Common myeloid progenitor, CD34-positive (primary cell): ENCODE results near the gene NUB1.

Experiments
- CTCF ChIA-PET: fragments of 350-600 bp; sonication (Branson Sonifier 250); formaldehyde crosslinking; loops from one replicate; lab custom pipeline; 2021; ENCODE audit warnings: antibody characterized with exemption; lab: Charles Lee
- POLR2A ChIA-PET: fragments of 350-600 bp; sonication (Branson Sonifier 250); formaldehyde crosslinking; loops from one replicate; lab custom pipeline; 2021; ENCODE audit warnings: antibody characterized with exemption; lab: Charles Lee
- DNase-seq, 3 donors: peaks; one replicate each; pipeline versions ENCODE4 v3.0.0 to v3.0.0-alpha.2; 2013
- H3K27ac ChIP-seq, 2 experiments: 1 replicate in 1 of 2; 2 replicates in 1 of 2; pipeline ENCODE4 v1.7.0; 2013; ENCODE audit warnings: inconsistent platforms in 2 of 2, low read length in 2 of 2, mild to moderate bottlenecking in 2 of 2, low read depth in 1 of 2, moderate library complexity in 1 of 2; ENCODE audit not compliant: severe bottlenecking in 2 of 2, insufficient read depth in 1 of 2, poor library complexity in 1 of 2
- H3K27me3 ChIP-seq, 5 experiments: replicated peaks in 2 of 5; 1 replicate in 3 of 5; 2 replicates in 2 of 5; pipeline versions ENCODE4 v1.6.1 to v1.7.0; 2013; ENCODE audit warnings: low read length in 4 of 5, mild to moderate bottlenecking in 2 of 5, moderate library complexity in 2 of 5, inconsistent platforms in 1 of 5; ENCODE audit not compliant: insufficient read depth in 5 of 5, control insufficient read depth in 4 of 5
- H3K36me3 ChIP-seq, 4 experiments: 1 replicate in 2 of 4; 2 replicates in 2 of 4; pipeline versions ENCODE4 v1.6.1 to v1.7.0; 2013; ENCODE audit warnings: low read length in 3 of 4, control low read depth in 1 of 4, mild to moderate bottlenecking in 1 of 4; ENCODE audit not compliant: control insufficient read depth in 4 of 4, insufficient read depth in 4 of 4
- H3K4me1 ChIP-seq, 4 experiments: 1 replicate in 3 of 4; 2 replicates in 1 of 4; pipeline versions ENCODE4 v1.6.1 to v1.7.1; 2013; ENCODE audit warnings: low read length in 3 of 4, mild to moderate bottlenecking in 3 of 4, control low read depth in 1 of 4, inconsistent platforms in 1 of 4, moderate library complexity in 1 of 4; ENCODE audit not compliant: control insufficient read depth in 4 of 4, insufficient read depth in 4 of 4; ENCODE audit errors: control extremely low read depth in 1 of 4
- H3K4me3 ChIP-seq, 7 experiments: 1 replicate in 4 of 7; 2 replicates in 3 of 7; pipeline versions ENCODE4 v1.5.1 to v1.7.0; 2013; ENCODE audit warnings: mild to moderate bottlenecking in 7 of 7, low read length in 6 of 7, moderate library complexity in 6 of 7, inconsistent platforms in 2 of 7, low read depth in 2 of 7, control low read depth in 1 of 7; ENCODE audit not compliant: insufficient read depth in 4 of 7, control insufficient read depth in 1 of 7; ENCODE audit errors: extremely low read depth in 1 of 7
- H3K9me3 ChIP-seq, 5 experiments: 1 replicate in 4 of 5; 2 replicates in 1 of 5; pipeline versions ENCODE4 v1.6.1 to v1.7.1; 2013; ENCODE audit warnings: low read length in 4 of 5, mild to moderate bottlenecking in 2 of 5, inconsistent platforms in 1 of 5, low read depth in 1 of 5, moderate library complexity in 1 of 5; ENCODE audit not compliant: control insufficient read depth in 4 of 5, insufficient read depth in 2 of 5; ENCODE audit errors: control extremely low read depth in 1 of 5
- WGBS: methylation state at CpG from one replicate; pipeline ENCODE4 v1.1.5; 2013; ENCODE audit not compliant: insufficient coverage; 5-methylcytosine and 5-hydroxymethylcytosine counted together

NUB1 gene

DNA sequence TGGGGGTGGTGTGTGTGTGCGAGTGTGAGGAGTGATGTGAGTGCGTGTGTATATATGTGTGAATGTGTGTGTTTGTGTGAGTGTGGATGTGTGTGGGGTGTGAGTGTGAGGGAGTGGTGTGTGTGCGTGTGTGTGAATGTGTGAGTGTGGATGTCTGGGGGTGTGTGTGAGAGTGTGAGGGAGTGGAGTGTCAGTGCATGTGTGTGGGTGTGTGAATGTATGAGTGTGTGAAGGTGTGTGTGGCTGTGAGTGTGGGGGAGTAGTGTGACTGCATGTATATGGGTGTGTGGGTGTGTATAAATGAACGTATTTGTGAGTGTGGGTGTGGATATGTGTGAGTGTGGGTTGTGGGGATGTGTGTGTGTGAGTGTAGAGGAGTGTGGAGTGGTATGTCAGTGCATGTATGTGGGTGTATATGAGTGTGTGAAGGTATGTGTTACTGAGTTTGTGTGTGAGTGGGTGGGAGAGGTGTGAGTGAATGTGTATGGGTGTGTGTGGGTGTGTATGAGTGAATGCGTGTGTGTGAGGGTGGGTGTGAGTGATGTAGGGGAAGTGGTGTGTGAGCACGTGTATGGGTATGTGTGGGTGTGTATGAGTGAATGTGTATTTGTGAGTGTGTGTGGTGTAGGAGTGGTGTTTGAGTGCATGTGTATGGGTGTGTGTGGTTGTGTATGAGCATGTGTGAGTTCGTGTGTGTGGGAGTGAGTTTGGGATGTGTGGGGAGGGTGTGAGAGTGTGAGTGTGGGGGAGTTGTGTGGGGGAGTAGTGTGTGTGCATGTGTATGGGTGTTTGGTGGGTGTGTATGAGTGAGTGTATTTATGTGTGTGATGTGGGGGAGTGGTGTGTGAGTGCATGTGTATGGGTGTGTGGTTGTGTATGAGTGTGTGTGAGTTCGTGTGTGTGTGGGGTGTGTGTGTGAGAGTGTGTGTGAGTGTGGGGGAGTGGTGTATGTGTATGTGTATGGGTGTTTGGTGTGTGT, 28.5 kb upstream of the NUB1 start:
- CTCF ChIA-PET = interaction anchor here (4.4 to 9.9 kb wide), 2 partner anchors 39 to 136 kb away, joined by 30 to 155 read pairs; no protein-coding TSS in a partner anchor
- Histone ChIP-seq H3K27me3 (peaks cover 0 to 1% (median 0%) of the 10 kb centered on the region in 5 experiments), H3K4me1 (peaks cover 0 to 36% (median 25%) of the 10 kb centered on the region in 4 experiments), H3K36me3 (no peaks in the 10 kb centered on the region), H3K9me3 (peaks cover 0 to 5% (median 3%) of the 10 kb centered on the region in 5 experiments), H3K4me3 (no peak overlapping the region), H3K27ac (no peak overlapping the region)
- DNase-seq = no peak
- 88% methylated on average over 7 of the region's 8 CpGs for WGBS
- POLR2A ChIA-PET = no interaction called here

DNA sequence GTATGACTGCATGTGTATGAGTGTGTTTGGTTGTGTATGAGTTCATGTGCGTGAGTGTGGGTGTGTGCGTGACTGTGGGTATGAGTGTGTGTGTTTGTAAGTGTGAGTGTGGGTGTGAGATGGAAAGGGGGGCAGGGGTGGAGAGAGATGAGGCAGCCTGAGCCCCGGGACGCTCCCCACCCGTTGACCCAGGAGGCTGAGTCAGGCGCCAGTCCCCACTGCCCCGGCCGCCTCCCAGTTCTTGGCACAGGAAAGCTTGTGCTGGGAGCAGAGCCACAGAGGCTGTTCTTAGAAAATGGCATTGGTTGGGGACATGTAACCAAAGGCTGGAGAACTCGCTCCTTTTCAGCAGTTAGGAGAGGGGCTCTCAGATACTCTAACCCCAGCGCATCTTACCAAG, 27.8 kb upstream of the NUB1 start:
- ChIA-PET POLR2A (no interaction called here), CTCF (interaction anchor here (4.0 to 9.9 kb wide), 3 partner anchors 30 to 135 kb away, joined by 21 to 155 read pairs (median 30); no protein-coding TSS in a partner anchor)
- no peaks in the 10 kb centered on the region for H3K36me3 ChIP-seq
- peaks cover 0 to 6% (median 4%) of the 10 kb centered on the region in 5 experiments for H3K9me3 ChIP-seq
- no peak overlapping the region for H3K4me3 ChIP-seq
- H3K27me3 ChIP-seq = peaks cover 0 to 1% (median 0%) of the 10 kb centered on the region in 5 experiments
- H3K27ac ChIP-seq = no peak overlapping the region
- peaks cover 0 to 33% (median 18%) of the 10 kb centered on the region in 4 experiments for H3K4me1 ChIP-seq
- peak in 1 of 3 donors; percentile 45 for DNase-seq
- 69% methylated on average over 9 of the region's 10 CpGs for WGBS

DNA sequence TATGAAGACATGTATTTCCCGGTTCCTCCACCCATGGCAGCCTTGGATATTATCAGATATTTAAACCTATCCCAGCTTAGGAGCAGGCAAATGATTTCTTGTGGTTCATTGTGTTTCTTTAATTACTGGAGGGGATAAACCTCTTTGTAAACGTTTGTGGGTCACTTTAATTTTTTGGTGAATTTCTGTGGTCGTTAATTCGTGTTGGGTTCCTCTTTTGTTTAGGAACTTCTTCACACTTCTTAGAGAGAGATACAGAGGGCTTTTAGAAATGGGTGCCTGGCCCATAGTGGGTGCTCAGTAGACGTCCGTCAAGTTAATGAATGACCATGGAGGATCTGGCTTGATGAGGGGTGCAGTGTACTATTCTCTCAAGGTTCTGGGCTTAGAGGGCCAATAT, 27.2 kb upstream of the NUB1 start:
- Histone ChIP-seq H3K9me3 (peaks cover 0 to 12% (median 10%) of the 10 kb centered on the region in 5 experiments), H3K27ac (no peak overlapping the region), H3K4me1 (peaks cover 0 to 28% (median 13%) of the 10 kb centered on the region in 4 experiments), H3K36me3 (no peaks in the 10 kb centered on the region), H3K4me3 (no peak overlapping the region), H3K27me3 (peaks cover 0 to 1% (median 0%) of the 10 kb centered on the region in 5 experiments)
- DNase-seq = peak in 2 of 3 donors; percentile 49 to 65
- ChIA-PET POLR2A (interaction anchor here (0.6 kb wide), 1 partner anchor 11 kb away, joined by 5 read pairs; no protein-coding TSS in a partner anchor), CTCF (interaction anchor here (0.7 to 9.9 kb wide), 7 partner anchors 9 to 134 kb away, joined by 3 to 155 read pairs (median 20); no protein-coding TSS in a partner anchor)
- 37% methylated on average over 4 of the region's 6 CpGs for WGBS

GRCh38 chr7:151315038-151315655, 26.5 kb upstream of the NUB1 start:
- peak; percentile 84 to 93 (median 89) for DNase-seq
- CTCF ChIA-PET = interaction anchor here (0.7 to 9.9 kb wide), 17 partner anchors 9 to 140 kb away, joined by 3 to 155 read pairs (median 4); partner anchors contain the start of gene NUB1
- Histone ChIP-seq H3K4me3 (peak overlapping the region in 3 of 7 experiments; percentile 45 to 56 (median 48)), H3K4me1 (peaks cover 0 to 25% (median 9%) of the 10 kb centered on the region in 4 experiments), H3K9me3 (peaks cover 0 to 19% (median 16%) of the 10 kb centered on the region in 5 experiments), H3K36me3 (no peaks in the 10 kb centered on the region), H3K27me3 (peaks cover 0 to 1% (median 0%) of the 10 kb centered on the region in 5 experiments), H3K27ac (no peak overlapping the region)
- WGBS = 0% methylated on average over 9 of the region's 13 CpGs
- POLR2A ChIA-PET = interaction anchor here (0.6 kb wide), 1 partner anchor 11 kb away, joined by 5 read pairs; no protein-coding TSS in a partner anchor

- peaks cover 0 to 25% (median 9%) of the 10 kb centered on the region in 4 experiments for H3K4me1 ChIP-seq
- peaks cover 0 to 31% (median 28%) of the 10 kb centered on the region in 5 experiments for H3K9me3 ChIP-seq
- ChIA-PET CTCF (interaction anchor here (1.0 to 10.0 kb wide), 12 partner anchors 8 to 132 kb away, joined by 3 to 155 read pairs (median 7); no protein-coding TSS in a partner anchor), POLR2A (interaction anchor here (0.6 kb wide), 1 partner anchor 433 kb away, joined by 5 read pairs; no protein-coding TSS in a partner anchor)
- 82% methylated on average over 8 of the region's 11 CpGs for WGBS
- DNase-seq = no peak
- no peaks in the 10 kb centered on the region for H3K36me3 ChIP-seq
- no peak overlapping the region for H3K27ac ChIP-seq
- H3K27me3 ChIP-seq = peaks cover 0 to 1% (median 0%) of the 10 kb centered on the region in 5 experiments
- H3K4me3 ChIP-seq = no peak overlapping the region
Measured at GRCh38 chr7:151316896-151317295, 24.7 kb upstream of the NUB1 start.

GRCh38 chr7:151317936-151318335, 23.7 kb upstream of the NUB1 start:
- ChIA-PET CTCF (interaction anchor here (1.0 to 10.0 kb wide), 7 partner anchors 9 to 131 kb away, joined by 3 to 155 read pairs (median 21); no protein-coding TSS in a partner anchor), POLR2A (no interaction called here)
- H3K9me3 ChIP-seq = peaks cover 0 to 31% (median 28%) of the 10 kb centered on the region in 5 experiments
- 88% methylated on average over 2 of the region's 4 CpGs for WGBS
- H3K36me3 ChIP-seq = no peaks in the 10 kb centered on the region
- no peak overlapping the region for H3K4me3 ChIP-seq
- DNase-seq = no peak
- peaks cover 0 to 1% (median 0%) of the 10 kb centered on the region in 5 experiments for H3K27me3 ChIP-seq
- H3K27ac ChIP-seq = no peak overlapping the region
- peaks cover 0 to 24% (median 9%) of the 10 kb centered on the region in 4 experiments for H3K4me1 ChIP-seq
